Thyroid gland (tissue), 4 donors: ENCODE measurements around the gene ZSCAN22. TPM values are rescaled to one million over a fixed set of nuclear protein-coding genes. Genes with fewer than 3 reads are reported as not detected.

Experiments
- DNase-seq, 2 donors: peaks; one replicate each; pipeline ENCODE4 v3.0.0-alpha.2; 2019
- H3K27ac ChIP-seq, 3 donors: fragments of 200-600 bp; sonication (generic); 1 replicate in 2 of 3; 2 replicates in 1 of 3; pipeline ENCODE4 v1.5.1; 2016 to 2019; ENCODE audit warnings: mild to moderate bottlenecking in 1 of 3, moderate library complexity in 1 of 3
- H3K27me3 ChIP-seq: fragments of 200-600 bp; sonication (generic); one replicate; pipeline ENCODE4 v1.5.1; 2019
- H3K36me3 ChIP-seq, 2 donors: fragments of 200-600 bp; sonication (generic); one replicate each; pipeline ENCODE4 v1.5.1; 2016 to 2019
- H3K4me1 ChIP-seq, 2 donors: fragments of 200-600 bp; sonication (generic); one replicate each; pipeline ENCODE4 v1.5.1; 2017 to 2019
- H3K4me3 ChIP-seq, 3 donors: fragments of 200-600 bp; sonication (generic); replicated peaks in 1 of 3; 1 replicate in 2 of 3; 2 replicates in 1 of 3; pipeline ENCODE4 v1.5.1; 2016; ENCODE audit warnings: mild to moderate bottlenecking in 1 of 3
- H3K9me3 ChIP-seq: fragments of 200-600 bp; sonication (generic); one replicate; pipeline ENCODE4 v1.5.1; 2017
- POLR2A ChIP-seq, 2 donors: fragments of 450-650 bp; IDR thresholded peaks; one replicate each; pipeline ENCODE4 v1.6.1; 2017; ENCODE audit warnings: antibody characterized with exemption in 2 of 2, mild to moderate bottlenecking in 2 of 2, moderate library complexity in 1 of 2
- WGBS, 2 donors: methylation state at CpG; one replicate each; pipeline ENCODE4 v1.1.5; 2017; 5-methylcytosine and 5-hydroxymethylcytosine counted together
- intact Hi-C: fragments of 100-400 bp; cut with DNase I; formaldehyde crosslinking; loops from one replicate; pipeline ENCODE4 v1.15.1; 2023
- total RNA-seq, 4 donors: library from RNA; depleted of rRNA; stranded (reverse); fragments of >200 nt; gene quantifications; one replicate each; pipeline ENCODE4 v1.2.3, GENCODE V29; 2016
- TF ChIP-seq, protein P1 (sequence below), 6 experiments: fragments of 200-600 bp in 3 of 6; fragments of 450-650 bp in 3 of 6; sonication (generic) in 3 of 6; IDR thresholded peaks; one replicate each; pipeline ENCODE4 v1.5.1; 2016 to 2019; ENCODE audit warnings: antibody characterized with exemption in 6 of 6, mild to moderate bottlenecking in 2 of 6, inconsistent platforms in 1 of 6, moderate library complexity in 1 of 6

ZSCAN22 gene
- total RNA-seq, 4 donors from 2014 or later: 3.0 to 4.5 (median 4.2) TPM

DNA sequence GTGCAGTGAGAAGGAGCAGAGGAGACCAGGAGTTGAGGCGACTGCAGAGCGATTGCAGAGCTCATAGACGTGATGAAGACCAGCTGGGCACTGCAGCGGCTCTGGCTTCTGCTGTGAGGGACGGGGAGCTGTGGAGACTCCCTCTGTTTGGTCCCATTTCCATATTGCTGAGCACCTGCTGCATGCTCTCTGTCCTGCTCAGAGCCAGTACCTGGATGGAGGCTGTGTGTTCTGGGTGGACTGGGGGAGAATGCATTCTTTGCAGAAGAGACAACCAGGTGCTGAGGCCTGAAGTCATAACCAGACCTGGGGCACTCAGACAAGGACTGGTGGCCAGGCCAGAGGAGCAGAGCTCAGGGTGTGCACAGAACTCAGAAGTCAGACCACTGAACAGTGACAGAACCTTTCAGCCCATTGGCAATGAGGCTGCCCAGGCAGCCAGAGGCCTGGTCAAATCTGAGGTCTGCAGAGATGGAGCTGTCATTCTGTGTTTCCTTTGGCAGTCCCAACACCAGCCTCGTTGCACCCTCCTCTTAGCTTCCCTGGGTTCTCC lies 27.8 kb downstream of the ZSCAN22 start:
- no peak for DNase-seq
- H3K4me1 ChIP-seq: peaks cover 7 to 11% of the 10 kb centered on the region in 2 donors
- 85 to 92% methylated on average over 6 of the region's 6 CpGs for WGBS, 2 donors
- intact Hi-C loops: no loop called here
- TF ChIP-seq POLR2A (IDR thresholded peaks at IDR 0.05): no peak
- TF ChIP-seq, protein P1, sequence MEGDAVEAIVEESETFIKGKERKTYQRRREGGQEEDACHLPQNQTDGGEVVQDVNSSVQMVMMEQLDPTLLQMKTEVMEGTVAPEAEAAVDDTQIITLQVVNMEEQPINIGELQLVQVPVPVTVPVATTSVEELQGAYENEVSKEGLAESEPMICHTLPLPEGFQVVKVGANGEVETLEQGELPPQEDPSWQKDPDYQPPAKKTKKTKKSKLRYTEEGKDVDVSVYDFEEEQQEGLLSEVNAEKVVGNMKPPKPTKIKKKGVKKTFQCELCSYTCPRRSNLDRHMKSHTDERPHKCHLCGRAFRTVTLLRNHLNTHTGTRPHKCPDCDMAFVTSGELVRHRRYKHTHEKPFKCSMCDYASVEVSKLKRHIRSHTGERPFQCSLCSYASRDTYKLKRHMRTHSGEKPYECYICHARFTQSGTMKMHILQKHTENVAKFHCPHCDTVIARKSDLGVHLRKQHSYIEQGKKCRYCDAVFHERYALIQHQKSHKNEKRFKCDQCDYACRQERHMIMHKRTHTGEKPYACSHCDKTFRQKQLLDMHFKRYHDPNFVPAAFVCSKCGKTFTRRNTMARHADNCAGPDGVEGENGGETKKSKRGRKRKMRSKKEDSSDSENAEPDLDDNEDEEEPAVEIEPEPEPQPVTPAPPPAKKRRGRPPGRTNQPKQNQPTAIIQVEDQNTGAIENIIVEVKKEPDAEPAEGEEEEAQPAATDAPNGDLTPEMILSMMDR (IDR thresholded peaks at IDR 0.05): no peak
- H3K9me3 ChIP-seq: no peaks in the 10 kb centered on the region
- no peak overlapping the region for H3K4me3 ChIP-seq
- no peaks in the 10 kb centered on the region for H3K27me3 ChIP-seq
- no peak overlapping the region for H3K27ac ChIP-seq
- H3K36me3 ChIP-seq: no peaks in the 10 kb centered on the region

DNA sequence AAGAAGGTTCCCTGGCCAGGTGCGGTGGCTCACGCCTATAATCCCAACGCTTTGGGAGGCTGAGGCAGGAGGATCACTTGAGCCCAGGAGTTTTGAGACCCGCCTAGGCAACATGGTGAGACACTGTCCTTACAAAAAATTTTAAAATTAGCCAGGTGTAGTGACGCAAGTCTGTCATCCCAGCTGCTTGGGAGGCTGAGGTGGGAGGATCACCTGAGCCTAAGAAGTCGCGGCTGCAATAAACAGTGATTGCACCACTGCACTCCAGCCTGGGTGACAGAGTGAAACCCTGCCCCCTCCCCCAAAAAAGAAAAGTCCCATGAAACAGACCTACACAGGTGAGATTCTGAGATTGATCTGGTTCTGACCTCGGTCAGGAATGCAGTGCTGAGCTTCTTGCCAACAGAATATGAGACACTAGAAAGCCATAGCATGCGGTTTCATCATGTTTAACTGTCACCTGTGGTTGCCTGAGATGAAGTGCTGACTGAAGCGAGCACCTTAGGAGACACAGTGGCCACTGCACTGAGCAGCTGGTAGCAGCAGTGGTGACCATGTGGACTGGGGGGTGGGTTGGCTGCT lies 28.5 kb downstream of the ZSCAN22 start:
- Histone ChIP-seq H3K36me3 (no peaks in the 10 kb centered on the region), H3K27ac (no peak overlapping the region), H3K9me3 (no peaks in the 10 kb centered on the region), H3K4me3 (no peak overlapping the region), H3K4me1 (peaks cover 3% of the 10 kb centered on the region in 2 donors), H3K27me3 (no peaks in the 10 kb centered on the region)
- intact Hi-C loops: no loop called here
- no peak for DNase-seq
- 91 to 92% methylated on average over 10 of the region's 10 CpGs for WGBS, 2 donors
- TF ChIP-seq, protein P1 (IDR thresholded peaks at IDR 0.05): no peak
- no peak for TF ChIP-seq POLR2A (IDR thresholded peaks at IDR 0.05)

GRCh38 chr19:58355908-58356765 lies 29.3 kb downstream of the ZSCAN22 start:
- Histone ChIP-seq H3K36me3 (no peaks in the 10 kb centered on the region), H3K4me1 (no peaks in the 10 kb centered on the region), H3K27ac (no peak overlapping the region), H3K9me3 (no peaks in the 10 kb centered on the region), H3K4me3 (no peak overlapping the region), H3K27me3 (no peaks in the 10 kb centered on the region)
- no peak for TF ChIP-seq POLR2A (IDR thresholded peaks at IDR 0.05)
- TF ChIP-seq, protein P1 (IDR thresholded peaks at IDR 0.05): no peak
- WGBS, 2 donors: 45 to 62% methylated on average over 11 to 20 of the region's 94 CpGs
- no peak for DNase-seq
- intact Hi-C loops: no loop called here

DNA sequence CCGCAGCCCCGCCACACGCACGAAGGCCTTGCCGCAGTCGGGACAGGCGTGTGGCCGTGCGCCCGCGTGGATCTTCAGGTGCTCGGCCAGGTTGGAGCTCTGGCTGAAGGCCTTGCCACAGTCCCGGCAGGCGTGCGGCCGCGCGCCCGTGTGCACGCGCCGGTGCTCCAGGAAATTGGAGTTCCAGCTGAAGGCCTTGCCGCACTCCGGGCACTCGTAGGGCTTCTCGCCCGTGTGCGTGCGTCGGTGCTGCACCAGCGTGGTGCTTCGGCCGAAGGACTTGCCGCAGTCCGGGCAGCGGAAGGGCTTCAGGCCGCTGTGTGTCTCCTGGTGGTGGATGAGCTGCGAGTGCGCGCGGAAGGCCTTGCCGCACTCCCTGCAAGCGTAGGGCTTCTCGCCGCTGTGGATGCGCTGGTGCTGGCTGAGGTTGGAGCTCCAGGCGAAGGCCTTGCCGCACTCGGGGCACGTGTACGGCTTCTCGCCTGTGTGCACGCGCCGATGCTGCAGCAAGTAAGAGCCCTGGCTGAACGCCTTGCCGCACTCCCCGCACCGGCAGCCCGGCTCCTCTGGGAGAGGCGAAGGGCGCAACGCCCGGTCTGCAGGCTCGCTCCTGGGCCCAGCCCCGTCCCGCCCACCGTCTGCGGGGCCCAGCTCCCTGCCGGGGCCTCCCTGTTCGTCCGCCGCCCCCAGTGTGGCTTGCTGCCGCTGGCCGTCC lies 30.1 kb downstream of the ZSCAN22 start:
- intact Hi-C loops: no loop called here
- no peaks in the 10 kb centered on the region for H3K9me3 ChIP-seq
- TF ChIP-seq POLR2A (IDR thresholded peaks at IDR 0.05): no peak
- TF ChIP-seq, protein P1 (IDR thresholded peaks at IDR 0.05): no peak
- DNase-seq: no peak
- H3K4me1 ChIP-seq: peaks cover 0 to 5% of the 10 kb centered on the region in 2 donors
- no peak overlapping the region for H3K27ac ChIP-seq
- no peak overlapping the region for H3K4me3 ChIP-seq
- no peaks in the 10 kb centered on the region for H3K27me3 ChIP-seq
- 58 to 59% methylated on average over 12 to 33 of the region's 75 CpGs for whole genome bisulfite sequencing, 2 donors
- H3K36me3 ChIP-seq: no peaks in the 10 kb centered on the region
